Measurements from ENCODE around the gene RUFY3. TPM values are rescaled to one million over a fixed set of nuclear protein-coding genes. Genes with fewer than 3 reads are reported as not detected.
"Not testable (repeated sequence)": the region's sequence is repeated elsewhere in the genome, so short reads cannot be mapped to it uniquely, and the experiment has no call there.

RUFY3 gene
- total RNA-seq, 1 experiment from 2014 or later, result 25.7 TPM

DNA sequence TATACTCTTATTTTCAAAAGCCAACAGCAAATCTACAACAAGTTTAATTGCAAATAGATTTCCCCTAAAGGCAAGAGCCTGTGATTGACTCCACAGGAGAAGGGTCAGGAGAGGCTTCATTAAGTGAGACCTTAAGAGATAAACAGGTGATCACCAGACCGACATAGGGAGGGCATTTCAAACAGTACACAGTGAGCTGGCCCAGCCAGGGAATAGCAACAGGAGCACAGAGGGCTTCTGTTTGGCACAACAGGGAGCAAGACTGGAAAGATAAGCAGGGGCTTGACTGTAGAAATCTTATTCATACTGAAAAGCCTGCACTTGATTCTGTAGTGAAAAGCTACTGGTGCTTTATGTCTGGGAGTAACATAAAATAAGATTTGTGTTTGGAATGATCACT is 3.9 kb downstream of the RUFY3 start:
- DNase-seq (ENCODE audit: low read depth, low spot score), result peak; percentile 75
- in situ Hi-C loops (cut with HindIII; ENCODE audit: low pct_unique_long_range_greater_than_20kb, low sequenced_read_pairs), result no loop called here

DNA sequence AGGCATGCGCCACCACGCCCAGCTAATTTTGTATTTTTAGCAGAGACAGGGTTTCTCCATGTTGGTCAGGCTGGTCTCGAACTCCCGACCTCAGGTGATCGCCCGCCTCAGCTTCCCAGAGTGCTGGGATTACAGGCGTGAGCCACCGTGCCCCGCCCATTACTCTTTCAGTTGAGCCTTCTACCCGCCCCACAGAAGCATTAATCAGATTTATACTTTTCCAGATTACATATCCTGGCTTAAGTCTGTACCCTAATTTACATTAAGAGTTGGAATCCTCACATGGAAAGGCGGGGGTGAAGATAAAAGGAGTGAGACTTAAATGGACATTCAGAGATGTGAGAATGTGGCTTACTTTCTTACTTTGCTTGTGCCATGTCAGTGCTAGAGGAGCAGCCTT is 4.8 kb downstream of the RUFY3 start:
- in situ Hi-C loops (cut with HindIII; ENCODE audit: low pct_unique_long_range_greater_than_20kb, low sequenced_read_pairs); DNase-seq (ENCODE audit: low read depth, low spot score): not testable (repeated sequence)

DNA sequence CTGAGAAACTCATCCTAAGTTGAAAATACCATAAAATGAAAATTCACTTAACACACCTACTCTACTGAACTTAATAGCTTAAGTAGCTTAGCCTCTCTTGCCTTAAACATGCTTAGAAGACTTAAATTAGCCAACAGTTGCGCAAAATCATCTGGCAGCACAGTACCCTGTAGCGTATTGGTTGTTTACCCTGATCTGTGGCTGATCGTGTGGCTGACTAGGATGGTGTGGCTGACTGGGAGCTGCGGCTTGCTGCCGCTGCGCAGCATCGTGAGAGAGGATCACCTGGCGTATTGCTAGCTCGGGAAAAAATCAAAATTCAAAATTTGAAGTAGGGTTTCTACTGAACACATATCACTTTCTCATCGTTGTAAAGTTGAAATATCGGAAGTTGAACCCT is 6.3 kb downstream of the RUFY3 start:
- DNase-seq (ENCODE audit: low read depth, low spot score), result no peak
- in situ Hi-C loops (cut with HindIII; ENCODE audit: low pct_unique_long_range_greater_than_20kb, low sequenced_read_pairs), result no loop called here

DNA sequence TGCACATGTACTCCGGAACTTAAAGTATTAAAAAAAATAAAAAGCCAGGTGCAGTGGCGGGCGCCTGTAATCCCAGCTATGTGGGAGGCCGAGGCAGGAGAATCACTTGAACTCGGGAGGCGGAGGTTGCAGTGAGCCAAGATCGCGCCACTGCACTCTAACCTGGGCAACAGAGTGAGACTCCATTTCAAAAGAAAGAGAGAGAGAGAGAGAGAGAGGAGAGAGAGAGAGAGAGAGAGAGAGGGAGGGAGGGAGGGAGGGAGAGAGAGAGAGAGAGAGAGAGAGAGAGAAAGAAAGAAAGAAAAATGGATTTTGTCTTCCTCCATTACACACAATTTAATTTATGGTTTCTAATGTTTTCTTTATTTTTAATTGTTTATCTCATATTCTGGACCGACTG is 11.1 kb downstream of the RUFY3 start:
- DNase-seq (ENCODE audit: low read depth, low spot score); in situ Hi-C loops (cut with HindIII; ENCODE audit: low pct_unique_long_range_greater_than_20kb, low sequenced_read_pairs): not testable (repeated sequence)

DNA sequence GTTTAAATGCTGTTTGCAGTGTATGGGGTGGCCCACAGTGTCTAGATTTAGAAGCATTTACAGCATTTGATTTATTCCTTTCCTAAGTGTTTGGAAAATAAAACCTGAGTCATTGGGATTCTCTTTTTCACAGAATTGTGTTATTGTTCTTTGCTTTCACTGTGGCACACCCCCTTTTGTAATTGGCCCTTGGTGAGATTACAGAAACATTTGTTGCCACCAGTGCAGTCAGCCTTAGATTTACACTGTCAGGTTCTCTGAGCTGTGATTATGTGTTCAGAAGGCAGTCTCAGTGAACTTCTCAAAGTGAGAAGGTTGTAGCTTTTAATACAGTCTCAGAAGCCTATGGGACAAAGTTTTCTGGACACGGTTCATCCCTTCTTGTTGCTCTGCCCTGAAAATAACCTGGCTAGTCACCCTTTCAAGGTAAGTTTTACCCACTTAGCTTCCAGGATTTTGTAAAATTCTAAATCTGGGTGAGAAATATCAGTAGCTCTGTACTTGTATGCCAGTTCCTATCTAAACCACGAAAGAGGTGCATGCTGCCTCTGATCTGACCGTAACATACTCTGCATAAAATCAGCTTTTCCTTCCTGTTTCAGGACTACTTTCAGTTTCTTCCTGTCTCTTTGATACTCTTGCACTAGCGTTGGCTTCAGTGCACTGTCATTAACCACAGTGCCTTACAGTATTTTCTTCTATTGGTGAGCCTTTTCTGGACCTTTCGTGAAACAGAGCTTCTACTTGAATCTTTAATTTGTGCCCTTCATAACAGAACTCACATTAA is 12.6 kb downstream of the RUFY3 start:
- in situ Hi-C loops (cut with HindIII; ENCODE audit: low pct_unique_long_range_greater_than_20kb, low sequenced_read_pairs), result no loop called here
- DNase-seq (ENCODE audit: low read depth, low spot score), result peak; percentile 57

DNA sequence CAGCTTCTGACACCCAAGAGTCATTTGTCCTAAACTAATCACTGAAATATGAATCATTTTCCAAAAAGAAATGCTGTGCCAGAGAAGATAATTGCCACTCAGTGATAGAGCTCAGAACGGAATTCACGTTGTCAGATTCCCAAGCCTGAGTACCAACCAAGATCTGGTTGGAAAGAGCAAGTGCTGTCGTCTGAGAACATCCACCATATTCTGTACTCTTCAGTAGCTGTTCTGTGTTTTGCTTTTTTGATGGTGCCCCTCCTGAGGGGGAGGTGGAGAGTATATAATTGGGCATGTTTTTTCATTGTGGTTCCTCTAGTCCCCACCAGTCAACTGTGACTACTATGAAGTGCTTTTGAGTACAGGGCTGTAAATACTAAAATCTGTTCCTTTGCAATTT is 13.2 kb downstream of the RUFY3 start:
- in situ Hi-C loops (cut with HindIII; ENCODE audit: low pct_unique_long_range_greater_than_20kb, low sequenced_read_pairs), result no loop called here
- peak; percentile 4 for DNase-seq (ENCODE audit: low read depth, low spot score)

DNA sequence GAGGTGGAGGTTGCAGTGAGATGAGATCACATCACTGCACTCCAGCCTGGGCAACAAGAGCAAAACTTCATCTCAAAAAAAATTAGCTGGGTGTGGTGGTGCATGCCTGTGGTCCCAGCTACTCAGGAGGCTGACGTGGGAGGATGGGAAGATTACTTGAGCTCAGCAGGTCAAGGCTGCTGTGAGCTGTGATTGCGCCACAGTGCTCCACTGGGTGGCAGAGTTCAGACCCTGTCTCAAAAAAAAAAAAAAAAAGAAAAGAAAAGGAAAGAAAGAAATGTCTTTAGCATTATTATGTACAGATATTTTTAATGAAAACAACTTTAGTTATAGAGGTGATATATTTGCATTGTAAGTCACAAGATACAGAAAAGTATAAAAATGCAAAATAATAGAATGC is 14.2 kb downstream of the RUFY3 start:
- in situ Hi-C loops (cut with HindIII; ENCODE audit: low pct_unique_long_range_greater_than_20kb, low sequenced_read_pairs), result not testable (repeated sequence)
- DNase-seq (ENCODE audit: low read depth, low spot score), result peak; percentile 68

DNA sequence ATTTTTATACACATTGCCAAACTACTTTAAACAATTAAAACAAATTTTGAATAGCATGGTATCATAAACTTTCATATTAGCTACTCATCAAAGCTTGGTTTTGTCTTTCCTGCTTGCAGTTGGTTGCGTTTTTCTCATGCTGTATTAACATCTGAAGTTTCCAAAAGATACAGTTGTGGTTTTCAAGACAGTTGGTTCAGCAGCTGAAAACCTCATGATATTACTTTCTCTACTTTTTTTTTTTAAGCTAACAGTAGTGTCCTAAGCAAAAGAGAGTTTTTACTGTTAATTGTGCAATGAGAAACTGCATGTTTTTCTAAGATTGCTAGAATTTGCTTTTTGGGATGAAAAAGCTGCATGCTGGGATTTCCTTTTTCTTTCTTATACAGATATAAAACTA is 15.2 kb downstream of the RUFY3 start:
- in situ Hi-C loops (cut with HindIII; ENCODE audit: low pct_unique_long_range_greater_than_20kb, low sequenced_read_pairs), result no loop called here
- DNase-seq (ENCODE audit: low read depth, low spot score), result no peak

DNA sequence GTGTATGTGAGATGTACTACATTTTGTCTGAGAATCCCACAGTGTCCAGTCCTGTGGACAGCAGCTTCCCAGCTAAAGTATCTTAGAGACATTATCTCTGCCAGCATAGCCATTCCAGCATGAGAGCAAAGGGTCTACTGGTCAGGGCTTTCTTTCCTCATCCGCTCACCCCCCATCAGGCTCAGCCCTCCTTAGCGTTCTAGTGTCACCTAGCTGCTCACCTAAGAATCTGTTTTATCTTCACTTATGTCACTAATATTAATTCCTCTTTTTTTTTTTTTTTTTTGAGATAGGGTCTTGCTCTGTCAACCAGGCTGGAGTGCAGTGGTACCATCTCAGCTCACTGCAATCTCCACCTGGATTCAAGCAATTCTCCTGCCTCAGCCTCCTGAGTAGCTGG is 15.6 kb downstream of the RUFY3 start:
- in situ Hi-C loops (cut with HindIII; ENCODE audit: low pct_unique_long_range_greater_than_20kb, low sequenced_read_pairs), result no loop called here
- DNase-seq (ENCODE audit: low read depth, low spot score), result no peak

DNA sequence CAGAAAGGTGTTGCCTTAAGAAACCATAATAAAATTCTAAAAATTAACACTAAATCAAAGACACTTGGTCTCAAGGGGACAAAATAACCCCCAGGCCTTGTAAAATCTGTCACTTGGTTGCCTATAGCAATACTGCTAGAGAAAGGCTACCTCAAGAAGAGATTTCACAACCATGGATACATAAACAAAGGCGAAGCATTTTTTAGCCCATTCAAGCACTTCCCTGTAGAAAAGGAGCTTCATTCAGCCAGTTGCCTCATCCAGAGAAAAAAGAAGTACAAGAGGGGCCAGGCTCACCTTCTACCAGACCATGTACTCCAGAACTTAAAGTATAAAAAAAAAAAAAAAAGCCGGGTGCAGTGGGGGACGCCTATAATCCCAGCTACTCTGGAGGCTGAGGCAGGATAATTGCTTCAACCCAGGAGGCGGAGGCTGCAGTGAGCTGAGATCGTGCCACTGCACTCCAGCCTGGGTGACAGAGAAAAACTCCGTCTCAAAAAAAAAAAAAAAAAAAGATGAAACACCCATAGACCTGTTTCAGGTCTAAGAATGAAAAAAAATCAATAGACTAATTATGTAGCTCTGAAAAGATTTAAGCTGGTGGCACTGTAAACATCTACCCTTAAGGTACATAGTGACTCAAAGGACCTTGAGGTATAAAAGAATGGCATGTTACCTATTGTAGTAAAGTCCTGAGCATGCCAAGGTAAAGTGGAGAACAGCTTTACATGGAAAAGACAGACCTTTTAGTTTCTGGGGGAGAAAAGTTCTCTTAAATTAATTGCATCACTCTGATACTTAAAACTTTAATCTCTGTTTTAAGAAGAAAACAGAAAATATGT is 18.0 kb downstream of the RUFY3 start:
- in situ Hi-C loops (cut with HindIII; ENCODE audit: low pct_unique_long_range_greater_than_20kb, low sequenced_read_pairs), result no loop called here

DNA sequence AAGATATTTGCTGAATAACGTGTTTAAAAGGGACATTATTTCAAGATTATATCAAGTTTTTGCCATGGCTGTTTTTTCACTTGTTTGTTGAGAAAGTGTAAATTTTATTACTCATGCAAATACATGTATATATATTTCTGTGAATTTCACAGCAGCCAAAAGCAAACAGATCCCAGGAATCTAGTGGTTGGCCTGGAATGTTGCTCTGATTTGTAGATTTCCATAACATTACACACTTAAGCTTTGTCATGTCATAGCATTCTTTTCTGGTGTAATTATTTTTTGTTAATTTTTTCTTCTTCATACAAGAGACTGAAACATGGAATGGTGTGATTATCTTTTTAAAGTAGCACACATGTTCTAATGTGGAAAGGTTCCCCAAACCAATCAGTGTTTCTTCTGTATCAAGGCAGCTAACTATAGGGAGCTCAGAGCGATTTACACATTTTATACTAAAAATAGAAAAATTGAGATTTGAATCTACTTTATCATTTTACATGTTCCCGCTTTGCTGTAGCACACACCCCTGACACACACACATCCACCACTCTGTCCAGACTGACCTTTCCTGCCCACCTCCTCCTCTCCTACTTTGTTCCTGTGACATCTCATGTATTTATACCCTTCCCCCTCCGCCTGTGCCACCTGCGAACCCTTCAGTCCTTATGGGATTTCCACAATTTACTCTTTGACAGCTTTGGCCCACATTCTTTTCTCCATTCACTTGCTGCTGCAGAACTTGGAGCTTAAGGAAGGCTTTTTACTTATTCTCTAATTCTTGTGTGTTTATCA is 20.3 kb downstream of the RUFY3 start:
- in situ Hi-C loops (cut with HindIII; ENCODE audit: low pct_unique_long_range_greater_than_20kb, low sequenced_read_pairs), result no loop called here
- DNase-seq (ENCODE audit: low read depth, low spot score), result no peak

More for the DNA sequence above, 18.0 kb downstream of the RUFY3 start:
- no peak for DNase-seq (ENCODE audit: low read depth, low spot score)

DNA sequence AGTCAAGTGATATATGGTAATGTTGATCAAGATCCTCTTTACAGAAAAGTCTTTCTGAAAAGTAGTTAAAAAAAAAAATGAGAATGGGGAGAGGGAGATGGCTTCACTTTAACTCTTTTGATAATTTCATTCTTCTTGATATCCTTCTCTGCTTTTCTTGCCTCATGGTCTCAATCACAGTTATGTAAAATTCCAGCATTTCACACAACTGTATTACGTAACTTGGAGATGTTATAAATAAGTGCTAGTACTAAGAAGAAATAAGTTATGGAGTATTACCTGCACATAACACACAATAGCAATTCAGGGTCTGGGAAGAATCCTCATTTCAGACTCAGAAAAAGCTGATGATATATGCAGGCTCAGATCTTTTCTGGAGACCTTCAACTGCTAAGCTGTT is 22.0 kb downstream of the RUFY3 start:
- in situ Hi-C loops (cut with HindIII; ENCODE audit: low pct_unique_long_range_greater_than_20kb, low sequenced_read_pairs), result no loop called here
- DNase-seq (ENCODE audit: low read depth, low spot score), result no peak

DNA sequence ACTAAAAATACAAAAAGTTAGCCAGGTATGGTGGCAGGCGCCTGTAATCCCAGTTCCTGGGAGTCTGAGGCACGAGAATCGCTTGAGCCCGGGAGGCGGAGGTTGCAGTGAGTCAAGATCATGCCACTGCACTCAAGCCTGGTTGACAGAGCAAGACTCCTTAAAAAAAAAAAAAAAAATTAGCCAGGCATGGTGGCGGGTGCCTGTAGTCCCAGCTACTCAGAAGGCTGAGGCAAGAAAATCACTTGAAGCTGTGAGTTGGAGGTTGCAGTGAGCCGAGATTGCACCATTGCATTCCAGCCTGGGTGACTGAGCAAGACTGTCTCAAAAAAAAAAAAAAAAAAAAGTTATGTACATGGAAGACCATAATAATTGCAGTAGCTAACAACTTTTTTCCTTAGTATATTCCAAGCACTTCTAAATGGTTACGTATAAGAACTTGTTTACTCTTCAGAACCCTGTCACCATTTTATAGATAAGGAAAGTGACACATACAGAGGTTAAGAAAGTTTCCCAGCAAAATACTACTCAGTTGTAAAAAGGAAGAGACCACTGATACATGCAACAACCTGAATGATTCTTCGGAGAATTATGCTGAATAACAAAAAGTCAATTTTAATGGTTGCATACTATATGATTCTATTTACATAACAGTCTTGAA is 24.5 kb downstream of the RUFY3 start:
- DNase-seq (ENCODE audit: low read depth, low spot score), result no peak
- in situ Hi-C loops (cut with HindIII; ENCODE audit: low pct_unique_long_range_greater_than_20kb, low sequenced_read_pairs), result no loop called here

DNA sequence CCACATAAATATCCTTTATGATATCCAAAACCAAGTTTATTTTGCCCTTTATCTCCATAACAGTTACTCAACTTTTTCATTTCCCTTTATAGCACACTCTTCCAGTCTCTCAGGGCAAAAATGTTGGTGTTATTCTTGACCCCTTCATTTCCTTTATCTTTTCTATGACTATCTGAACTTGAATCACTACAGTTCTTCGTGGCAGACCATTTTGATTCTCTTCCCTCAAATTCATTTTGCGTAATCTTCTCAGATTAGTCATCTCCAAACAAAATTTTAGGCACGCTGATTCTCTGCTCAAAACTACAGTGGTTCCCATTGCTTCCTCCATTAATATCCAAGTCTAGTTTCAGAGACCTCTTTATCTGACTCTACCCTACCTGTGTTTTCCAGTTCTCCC is 26.1 kb downstream of the RUFY3 start:
- no peak for DNase-seq (ENCODE audit: low read depth, low spot score)
- in situ Hi-C loops (cut with HindIII; ENCODE audit: low pct_unique_long_range_greater_than_20kb, low sequenced_read_pairs), result no loop called here

DNA sequence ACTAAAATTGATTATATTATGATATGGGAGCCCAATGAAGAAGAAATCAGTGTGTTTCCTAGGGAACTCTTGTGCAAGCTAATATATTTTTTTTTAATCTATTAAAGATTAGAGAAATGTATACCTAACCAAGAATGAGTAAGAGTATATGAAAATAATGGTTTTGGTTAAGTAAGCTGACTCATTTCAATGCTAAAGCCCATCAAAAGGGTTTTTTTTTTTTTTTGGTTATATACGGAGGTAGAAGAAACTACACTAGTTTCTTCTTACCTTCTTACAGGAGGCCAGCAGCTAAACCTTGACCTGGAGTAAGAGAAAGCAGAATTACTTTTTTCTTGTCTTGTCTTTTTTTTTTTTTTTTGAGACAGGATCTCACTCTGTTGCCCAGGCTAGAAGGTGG is 27.5 kb downstream of the RUFY3 start:
- DNase-seq (ENCODE audit: low read depth, low spot score), result no peak
- in situ Hi-C loops (cut with HindIII; ENCODE audit: low pct_unique_long_range_greater_than_20kb, low sequenced_read_pairs), result no loop called here

DNA sequence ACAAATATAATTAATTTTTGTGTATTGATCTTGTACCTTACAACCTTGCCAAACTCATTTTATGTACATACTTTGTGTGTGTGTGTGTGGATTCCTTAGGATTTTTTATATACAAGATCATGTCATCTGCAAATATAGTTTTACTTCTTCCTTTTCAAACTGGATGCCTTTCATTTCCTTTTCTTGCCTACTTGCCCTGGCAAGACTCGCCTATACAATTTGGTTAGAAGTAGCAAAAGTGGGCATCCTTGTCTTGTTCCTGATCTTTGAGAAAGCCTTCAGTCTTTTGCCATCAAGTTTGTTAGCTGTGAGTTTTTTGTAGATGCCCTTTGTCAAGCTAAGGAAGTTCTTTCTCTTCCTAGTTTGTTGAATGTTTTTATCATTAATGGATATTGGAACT is 30.5 kb downstream of the RUFY3 start:
- no peak for DNase-seq (ENCODE audit: low read depth, low spot score)
- in situ Hi-C loops (cut with HindIII; ENCODE audit: low pct_unique_long_range_greater_than_20kb, low sequenced_read_pairs), result no loop called here

DNA sequence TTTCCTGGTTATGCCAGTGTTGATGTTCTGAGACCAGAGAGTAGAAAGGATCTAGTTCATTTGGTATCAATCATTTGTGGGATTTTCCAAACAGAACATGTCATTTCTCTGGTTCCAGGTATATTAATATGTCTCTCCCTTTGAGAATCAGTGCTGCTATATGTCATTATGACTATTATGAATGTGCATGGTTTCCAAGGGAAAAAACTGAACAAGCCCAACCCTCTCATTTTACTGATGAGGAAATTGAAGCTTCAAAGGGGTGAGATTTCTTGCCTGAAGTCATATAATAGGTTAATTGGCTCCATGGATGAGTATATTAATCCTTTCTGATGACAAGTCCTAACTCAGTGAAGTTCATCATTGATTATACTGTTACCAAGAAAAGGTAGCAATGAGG is 31.9 kb downstream of the RUFY3 start:
- in situ Hi-C loops (cut with HindIII; ENCODE audit: low pct_unique_long_range_greater_than_20kb, low sequenced_read_pairs), result no loop called here
- no peak for DNase-seq (ENCODE audit: low read depth, low spot score)

DNA sequence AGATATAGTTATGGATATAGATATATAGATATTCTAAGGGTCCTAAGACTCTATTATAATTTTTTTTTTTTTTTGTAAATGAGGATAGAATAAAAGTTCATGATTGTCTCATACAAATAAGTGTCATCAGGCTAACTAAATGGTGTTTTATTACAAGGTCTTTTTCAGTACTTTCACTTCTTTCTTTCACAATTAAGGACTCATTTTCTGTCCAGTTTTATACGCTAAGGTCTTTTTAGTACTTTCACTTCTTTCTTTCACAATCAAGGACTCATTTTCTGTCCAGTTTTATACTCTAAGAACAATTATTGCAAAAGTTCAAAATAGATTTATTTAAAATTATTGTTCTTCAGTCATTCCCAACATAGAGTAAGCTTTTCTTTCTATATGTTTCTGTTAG is 32.7 kb downstream of the RUFY3 start:
- DNase-seq (ENCODE audit: low read depth, low spot score), result no peak
- in situ Hi-C loops (cut with HindIII; ENCODE audit: low pct_unique_long_range_greater_than_20kb, low sequenced_read_pairs), result no loop called here

All from SK-MEL-5 (cell line).